Muscle layer of duodenum (tissue), 2 donors: ENCODE data around the gene VTI1A.

Experiments
- H3K27ac ChIP-seq: one replicate; pipeline ENCODE4 v1.7.0; 2013; ENCODE audit warnings: mild to moderate bottlenecking, low read length
- H3K27me3 ChIP-seq: one replicate; pipeline ENCODE4 v1.7.0; 2013; ENCODE audit warnings: low read depth, mild to moderate bottlenecking, control low read depth, low read length
- H3K36me3 ChIP-seq, 2 donors: one replicate each; pipeline ENCODE4 v1.7.0; 2013; ENCODE audit warnings: low read length in 2 of 2, control low read depth in 1 of 2, mild to moderate bottlenecking in 1 of 2; ENCODE audit not compliant: insufficient read depth in 2 of 2, control insufficient read depth in 1 of 2
- H3K4me1 ChIP-seq, 2 donors: one replicate each; pipeline ENCODE4 v1.7.0; 2013; ENCODE audit warnings: low read length in 2 of 2, mild to moderate bottlenecking in 2 of 2, control low read depth in 1 of 2, moderate library complexity in 1 of 2; ENCODE audit not compliant: insufficient read depth in 2 of 2, control insufficient read depth in 1 of 2
- H3K4me3 ChIP-seq, 2 donors: one replicate each; pipeline ENCODE4 v1.7.0; 2013; ENCODE audit warnings: low read length in 2 of 2, low read depth in 1 of 2, mild to moderate bottlenecking in 1 of 2
- H3K9me3 ChIP-seq, 2 donors: one replicate each; pipeline ENCODE4 v1.7.0; 2013; ENCODE audit warnings: low read length in 2 of 2, control low read depth in 1 of 2, mild to moderate bottlenecking in 1 of 2; ENCODE audit not compliant: control insufficient read depth in 1 of 2
- donor health status: healthy.

Gene VTI1A

GRCh38 chr10:112548535-112549276 lies 101.7 kb downstream of the VTI1A start:
- H3K27me3 ChIP-seq, result no peaks in the 10 kb centered on the region
- no peaks in the 10 kb centered on the region for H3K36me3 ChIP-seq
- H3K9me3 ChIP-seq, result no peaks in the 10 kb centered on the region
- H3K27ac ChIP-seq, result no peak overlapping the region
- no peaks in the 10 kb centered on the region for H3K4me1 ChIP-seq
- no peak overlapping the region for H3K4me3 ChIP-seq

GRCh38 chr10:112552593-112553110 lies 105.6 kb downstream of the VTI1A start:
- Histone ChIP-seq H3K27me3 (no peaks in the 10 kb centered on the region), H3K4me3 (no peak overlapping the region), H3K27ac (no peak overlapping the region)

GRCh38 chr10:112553315-112553714 lies 106.3 kb downstream of the VTI1A start:
- no peaks in the 10 kb centered on the region for H3K9me3 ChIP-seq
- H3K27me3 ChIP-seq, result no peaks in the 10 kb centered on the region
- H3K4me1 ChIP-seq, result no peaks in the 10 kb centered on the region
- H3K4me3 ChIP-seq, result no peak overlapping the region
- no peak overlapping the region for H3K27ac ChIP-seq
- H3K36me3 ChIP-seq, result no peaks in the 10 kb centered on the region

More at GRCh38 chr10:112552593-112553110, 105.6 kb downstream of the VTI1A start:
- Histone ChIP-seq H3K4me1 (no peaks in the 10 kb centered on the region), H3K36me3 (no peaks in the 10 kb centered on the region), H3K9me3 (no peaks in the 10 kb centered on the region)

GRCh38 chr10:112554263-112554662 lies 107.2 kb downstream of the VTI1A start:
- no peak overlapping the region for H3K4me3 ChIP-seq
- no peaks in the 10 kb centered on the region for H3K36me3 ChIP-seq
- no peak overlapping the region for H3K27ac ChIP-seq
- no peaks in the 10 kb centered on the region for H3K27me3 ChIP-seq
- no peaks in the 10 kb centered on the region for H3K4me1 ChIP-seq
- H3K9me3 ChIP-seq, result no peaks in the 10 kb centered on the region

DNA sequence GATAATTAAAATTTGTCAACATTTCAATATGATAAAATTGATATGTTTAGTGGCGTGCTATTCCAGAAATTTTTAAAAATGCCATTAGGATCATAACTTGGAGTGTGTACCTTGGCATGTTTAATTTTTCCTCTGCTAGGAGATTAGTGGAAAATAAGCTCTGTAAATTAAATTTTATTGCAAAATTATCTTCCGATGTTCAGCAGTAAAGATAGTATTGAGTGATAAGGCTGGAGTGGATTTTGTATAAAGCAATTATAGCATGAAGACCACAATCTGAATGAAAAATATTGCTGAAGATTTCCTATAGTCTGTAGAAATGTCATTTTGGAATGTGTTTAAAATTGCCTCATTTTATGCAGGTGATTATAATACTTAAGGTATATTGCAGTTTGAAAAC lies 110.2 kb downstream of the VTI1A start:
- Histone ChIP-seq H3K9me3 (no peaks in the 10 kb centered on the region), H3K36me3 (no peaks in the 10 kb centered on the region), H3K4me1 (no peaks in the 10 kb centered on the region), H3K4me3 (no peak overlapping the region), H3K27ac (no peak overlapping the region), H3K27me3 (no peaks in the 10 kb centered on the region)

- Histone ChIP-seq H3K27ac (no peak overlapping the region), H3K9me3 (no peaks in the 10 kb centered on the region), H3K36me3 (no peaks in the 10 kb centered on the region), H3K4me3 (no peak overlapping the region), H3K27me3 (no peaks in the 10 kb centered on the region), H3K4me1 (no peaks in the 10 kb centered on the region)
Measured at GRCh38 chr10:112558476-112559142, 111.6 kb downstream of the VTI1A start.

DNA sequence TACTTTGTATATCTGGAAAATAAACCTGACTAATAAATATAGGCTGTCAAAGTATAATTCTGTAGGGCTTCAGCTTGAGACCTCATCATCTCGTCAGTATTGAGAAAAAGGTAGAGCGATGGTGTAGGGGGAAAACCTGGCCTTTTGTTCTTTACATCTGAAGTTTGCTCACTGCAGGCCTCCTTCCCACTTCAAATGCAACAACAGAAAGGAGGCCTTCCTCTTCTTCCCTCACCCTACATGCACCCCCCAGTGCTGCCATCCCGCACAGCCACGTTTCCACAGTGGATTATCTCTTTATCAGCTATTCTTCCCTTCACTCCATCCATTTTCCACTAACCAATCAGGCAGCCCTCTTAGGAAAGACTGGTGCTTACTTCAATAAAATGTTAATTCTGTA lies 112.3 kb downstream of the VTI1A start:
- Histone ChIP-seq H3K27me3 (no peaks in the 10 kb centered on the region), H3K36me3 (no peaks in the 10 kb centered on the region), H3K4me3 (no peak overlapping the region), H3K4me1 (no peaks in the 10 kb centered on the region), H3K9me3 (no peaks in the 10 kb centered on the region), H3K27ac (no peak overlapping the region)

DNA sequence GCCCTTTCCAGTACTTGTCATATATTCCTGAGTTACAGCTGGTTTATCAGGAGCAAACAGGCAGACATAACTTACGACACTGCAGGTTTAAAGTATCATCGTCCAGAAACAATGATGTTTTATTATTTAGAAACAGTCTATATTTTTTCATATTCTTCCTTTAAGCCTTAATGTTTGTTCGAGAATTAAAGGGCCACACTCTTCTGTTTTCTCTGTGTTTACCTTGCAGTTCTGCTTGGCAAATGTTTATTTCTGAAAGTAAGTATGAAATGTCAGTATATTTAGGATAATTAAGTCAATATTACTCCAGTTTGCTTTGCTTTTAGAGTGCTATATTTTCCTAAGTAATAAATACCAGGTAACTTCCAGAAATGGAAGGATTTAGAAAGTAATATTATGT lies 115.1 kb downstream of the VTI1A start:
- Histone ChIP-seq H3K36me3 (no peaks in the 10 kb centered on the region), H3K27ac (no peak overlapping the region), H3K4me3 (no peak overlapping the region), H3K9me3 (no peaks in the 10 kb centered on the region), H3K4me1 (no peaks in the 10 kb centered on the region), H3K27me3 (no peaks in the 10 kb centered on the region)

DNA sequence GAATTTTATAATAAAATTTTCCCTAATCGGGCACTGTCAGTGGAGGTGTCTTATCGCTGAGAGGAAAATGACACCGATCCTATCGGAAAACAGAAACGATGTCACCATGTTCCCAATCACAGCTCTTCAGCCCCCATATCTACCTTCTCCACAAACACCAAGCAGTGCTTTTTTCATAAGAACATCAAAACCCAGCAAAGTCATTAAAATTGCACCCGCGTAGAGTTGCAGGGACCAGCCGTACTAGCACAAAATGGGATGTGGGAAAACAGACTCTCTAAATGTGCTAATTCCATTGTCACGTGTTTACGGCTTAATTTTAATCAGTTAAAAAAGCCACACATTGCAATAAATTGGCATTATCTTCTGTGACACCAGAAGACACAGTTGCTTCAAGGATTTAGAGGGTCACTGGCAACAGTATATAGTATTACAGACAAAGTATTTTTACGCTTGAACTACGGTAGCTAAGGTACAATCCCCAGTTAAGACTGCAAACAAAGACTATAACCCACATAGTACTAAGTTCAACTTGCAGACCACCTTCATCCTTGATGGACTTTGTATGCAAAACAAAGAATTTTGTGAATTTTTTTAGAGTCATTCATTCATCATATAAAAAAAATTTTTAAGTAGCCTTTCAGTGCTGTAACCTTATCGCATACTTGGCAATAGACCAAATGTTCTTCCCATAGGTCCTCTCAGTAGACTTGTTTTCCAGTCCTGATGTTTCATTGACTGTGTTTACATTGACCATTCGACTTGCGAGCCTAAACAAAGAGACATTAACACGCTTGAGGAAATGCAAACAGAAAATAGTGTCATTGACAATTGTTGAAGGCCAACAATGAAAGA lies 116.0 kb downstream of the VTI1A start:
- Histone ChIP-seq H3K27me3 (no peaks in the 10 kb centered on the region), H3K4me1 (no peaks in the 10 kb centered on the region), H3K4me3 (no peak overlapping the region), H3K9me3 (no peaks in the 10 kb centered on the region), H3K27ac (no peak overlapping the region), H3K36me3 (no peaks in the 10 kb centered on the region)

GRCh38 chr10:112564337-112564736 lies 117.3 kb downstream of the VTI1A start:
- H3K27ac ChIP-seq, result no peak overlapping the region

DNA sequence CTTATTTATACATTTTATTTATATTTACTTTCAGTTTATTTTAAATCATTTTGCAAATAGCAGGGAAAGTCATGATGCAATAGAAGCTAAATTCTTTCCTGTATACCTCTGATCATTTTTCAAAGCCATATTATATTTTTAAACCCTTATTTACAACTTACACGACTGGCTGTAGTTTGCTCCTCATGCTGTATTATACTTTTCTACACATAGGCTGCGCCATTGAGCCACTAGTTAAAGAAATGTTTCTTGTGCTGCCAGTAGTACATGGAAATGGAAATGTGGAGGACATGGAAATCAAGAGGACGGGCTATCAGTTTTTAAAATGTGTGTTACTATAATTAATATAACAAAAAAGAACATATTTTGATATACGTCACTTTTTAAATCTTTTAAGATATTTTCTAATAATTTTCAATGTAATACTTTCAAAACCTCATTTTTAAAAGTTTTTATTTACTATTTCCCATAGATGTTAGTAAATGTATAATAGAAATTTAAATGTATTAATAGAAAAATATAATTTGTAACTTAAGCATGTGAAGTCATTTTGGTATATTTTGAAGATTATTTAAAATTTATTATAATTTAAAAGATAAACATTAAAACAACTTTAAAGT lies 118.5 kb downstream of the VTI1A start:
- Histone ChIP-seq H3K27me3 (no peaks in the 10 kb centered on the region), H3K9me3 (no peaks in the 10 kb centered on the region), H3K27ac (no peak overlapping the region), H3K4me3 (no peak overlapping the region), H3K36me3 (no peaks in the 10 kb centered on the region), H3K4me1 (no peaks in the 10 kb centered on the region)

More at GRCh38 chr10:112564337-112564736, 117.3 kb downstream of the VTI1A start:
- Histone ChIP-seq H3K27me3 (no peaks in the 10 kb centered on the region), H3K4me3 (no peak overlapping the region), H3K36me3 (no peaks in the 10 kb centered on the region), H3K4me1 (no peaks in the 10 kb centered on the region), H3K9me3 (no peaks in the 10 kb centered on the region)
